WTC11 (cell line): Measurements from ENCODE around the gene OGDH.

Experiments
- FOXJ3 ChIP-seq: sonication (generic); formaldehyde crosslinking; IDR thresholded peaks from 2 replicates; pipeline ENCODE4 v1.9.0; 2021; ENCODE audit warnings: missing genetic modification reagents, mild to moderate bottlenecking, borderline replicate concordance
- GABPB1 ChIP-seq: sonication (generic); formaldehyde crosslinking; IDR thresholded peaks from 2 replicates; pipeline ENCODE4 v1.8.1; 2023; ENCODE audit warnings: mild to moderate bottlenecking, missing genetic modification reagents
- SMAD4 ChIP-seq: sonication (generic); formaldehyde crosslinking; IDR thresholded peaks from 2 replicates; pipeline ENCODE4 v1.8.0; 2022; ENCODE audit warnings: mild to moderate bottlenecking, missing genetic modification reagents
- TF ChIP-seq, protein P1 (sequence below): fragments of 200-600 bp; IDR thresholded peaks from 2 replicates; pipeline ENCODE4 v1.8.0; 2022; ENCODE audit warnings: antibody characterized with exemption
- TF ChIP-seq, protein P2 (sequence below): sonication (generic); formaldehyde crosslinking; IDR thresholded peaks from 2 replicates; pipeline ENCODE4 v1.8.0; 2022; ENCODE audit warnings: mild to moderate bottlenecking, missing genetic modification reagents
- TF ChIP-seq, protein P3 (sequence below): sonication (generic); formaldehyde crosslinking; IDR thresholded peaks from 2 replicates; pipeline ENCODE4 v1.8.1; 2023; ENCODE audit warnings: mild to moderate bottlenecking, missing genetic modification reagents, moderate library complexity

GRCh38 chr7:44713141-44713540, 106.7 kb downstream of the OGDH start:
- TF ChIP-seq, protein P1, sequence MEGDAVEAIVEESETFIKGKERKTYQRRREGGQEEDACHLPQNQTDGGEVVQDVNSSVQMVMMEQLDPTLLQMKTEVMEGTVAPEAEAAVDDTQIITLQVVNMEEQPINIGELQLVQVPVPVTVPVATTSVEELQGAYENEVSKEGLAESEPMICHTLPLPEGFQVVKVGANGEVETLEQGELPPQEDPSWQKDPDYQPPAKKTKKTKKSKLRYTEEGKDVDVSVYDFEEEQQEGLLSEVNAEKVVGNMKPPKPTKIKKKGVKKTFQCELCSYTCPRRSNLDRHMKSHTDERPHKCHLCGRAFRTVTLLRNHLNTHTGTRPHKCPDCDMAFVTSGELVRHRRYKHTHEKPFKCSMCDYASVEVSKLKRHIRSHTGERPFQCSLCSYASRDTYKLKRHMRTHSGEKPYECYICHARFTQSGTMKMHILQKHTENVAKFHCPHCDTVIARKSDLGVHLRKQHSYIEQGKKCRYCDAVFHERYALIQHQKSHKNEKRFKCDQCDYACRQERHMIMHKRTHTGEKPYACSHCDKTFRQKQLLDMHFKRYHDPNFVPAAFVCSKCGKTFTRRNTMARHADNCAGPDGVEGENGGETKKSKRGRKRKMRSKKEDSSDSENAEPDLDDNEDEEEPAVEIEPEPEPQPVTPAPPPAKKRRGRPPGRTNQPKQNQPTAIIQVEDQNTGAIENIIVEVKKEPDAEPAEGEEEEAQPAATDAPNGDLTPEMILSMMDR = no peak
- TF ChIP-seq FOXJ3 (CRISPR knock-in tag) (no peak), SMAD4 (no peak), GABPB1 (CRISPR knock-in tag) (no peak)
- TF ChIP-seq, protein P2, sequence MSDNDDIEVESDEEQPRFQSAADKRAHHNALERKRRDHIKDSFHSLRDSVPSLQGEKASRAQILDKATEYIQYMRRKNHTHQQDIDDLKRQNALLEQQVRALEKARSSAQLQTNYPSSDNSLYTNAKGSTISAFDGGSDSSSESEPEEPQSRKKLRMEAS (CRISPR knock-in tag) = no peak
- TF ChIP-seq, protein P3, sequence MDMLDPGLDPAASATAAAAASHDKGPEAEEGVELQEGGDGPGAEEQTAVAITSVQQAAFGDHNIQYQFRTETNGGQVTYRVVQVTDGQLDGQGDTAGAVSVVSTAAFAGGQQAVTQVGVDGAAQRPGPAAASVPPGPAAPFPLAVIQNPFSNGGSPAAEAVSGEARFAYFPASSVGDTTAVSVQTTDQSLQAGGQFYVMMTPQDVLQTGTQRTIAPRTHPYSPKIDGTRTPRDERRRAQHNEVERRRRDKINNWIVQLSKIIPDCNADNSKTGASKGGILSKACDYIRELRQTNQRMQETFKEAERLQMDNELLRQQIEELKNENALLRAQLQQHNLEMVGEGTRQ = no peak
